Posterior cingulate gyrus (tissue), 11 donors: ENCODE measurements around the gene HTT-AS.

Experiments
- DNase-seq, 10 donors: peaks; one replicate each; pipeline versions ENCODE4 v3.0.0 to v3.0.0-alpha.2; 2020 to 2021; ENCODE audit warnings: mixed read lengths in 3 of 10
- intact Hi-C: fragments of 100-400 bp; cut with DNase I; formaldehyde crosslinking; loops from one replicate; pipeline ENCODE4 v1.15.1; 2023

Gene HTT-AS

DNA sequence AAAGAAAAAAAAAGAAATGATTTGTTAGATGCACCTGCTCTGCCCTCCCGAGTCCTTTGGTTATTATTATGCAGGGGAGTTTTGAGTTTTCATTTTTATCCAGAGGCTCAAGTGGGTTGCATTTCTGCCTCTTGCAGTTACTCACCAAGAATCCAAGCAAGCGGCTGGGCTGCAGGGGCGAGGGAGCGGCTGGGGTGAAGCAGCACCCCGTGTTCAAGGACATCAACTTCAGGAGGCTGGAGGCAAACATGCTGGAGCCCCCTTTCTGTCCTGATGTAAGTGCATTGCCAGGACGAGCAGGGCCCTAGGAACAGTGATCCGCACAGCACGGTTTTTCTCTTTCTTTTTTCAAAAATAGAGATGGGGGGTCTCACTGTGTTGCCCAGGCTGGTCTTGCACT, 39.1 kb downstream of the HTT-AS start:
- intact Hi-C loops = no loop called here
- DNase-seq = peak in 1 of 10 donors; percentile 55

DNA sequence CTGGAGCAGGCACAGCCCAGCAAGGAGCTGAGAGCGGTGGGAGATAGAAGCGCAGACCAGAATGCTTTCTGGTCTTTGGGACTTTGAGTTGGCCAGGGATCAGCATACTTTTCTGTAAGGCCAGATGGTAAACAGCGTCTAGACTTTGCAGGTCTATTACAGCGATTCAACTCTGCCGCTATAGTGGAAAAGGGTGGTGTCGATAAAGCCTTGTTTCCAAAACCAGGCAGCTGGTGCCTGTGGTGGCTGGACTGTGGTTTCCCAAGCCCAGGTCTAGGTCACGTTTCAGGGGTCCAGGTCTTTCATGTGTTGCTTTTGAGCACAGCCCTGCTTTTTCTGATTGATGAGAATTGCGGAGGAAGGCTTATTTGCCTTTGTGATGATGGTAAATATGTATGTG, 40.1 kb downstream of the HTT-AS start:
- DNase-seq = peak in 1 of 10 donors; percentile 25
- intact Hi-C loops = no loop called here

- intact Hi-C loops = no loop called here
- DNase-seq = peak in 1 of 10 donors; percentile 72
Observed at GRCh38 chr4:3031357-3032082, 42.8 kb downstream of the HTT-AS start.

DNA sequence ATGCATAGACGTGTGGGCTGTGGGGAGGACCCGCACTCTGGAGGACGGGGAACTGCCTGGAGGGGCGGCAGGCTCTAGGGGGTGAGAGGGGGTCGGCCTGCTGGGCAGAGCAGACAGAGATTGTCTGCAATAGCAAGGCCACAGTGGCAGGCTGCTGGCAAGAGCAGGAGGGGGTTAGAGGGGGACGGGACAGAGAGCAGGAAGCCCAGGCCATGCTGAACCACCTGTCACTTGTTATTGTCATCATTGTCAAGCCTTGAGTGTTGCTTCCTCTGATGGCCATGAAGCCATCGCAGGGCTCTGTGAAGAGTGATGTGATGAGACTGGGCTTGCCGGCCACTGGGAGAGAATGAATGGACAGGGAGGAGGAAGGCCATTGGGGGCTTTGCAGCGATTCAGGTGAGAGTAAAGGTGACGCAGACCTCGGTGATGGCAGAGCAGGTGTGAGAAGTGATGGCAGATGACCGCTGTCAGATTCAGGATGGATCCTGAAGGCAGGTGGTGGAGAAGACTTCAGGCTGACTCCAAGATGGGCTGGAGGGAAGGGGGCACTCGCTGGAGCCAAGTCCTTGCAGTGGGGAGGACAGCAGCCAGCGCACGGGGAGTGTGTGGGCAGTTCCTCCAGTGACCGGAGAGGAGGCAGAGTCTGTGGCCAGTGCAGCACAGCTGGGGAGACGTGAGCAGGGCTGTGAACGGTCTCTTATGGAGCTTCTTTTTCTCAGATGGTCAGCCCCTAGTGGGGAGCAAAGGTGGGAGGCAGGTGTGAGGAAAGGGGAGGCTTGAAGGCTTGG, 43.6 kb downstream of the HTT-AS start:
- intact Hi-C loops = no loop called here
- DNase-seq = peak in 1 of 10 donors; percentile 58

DNA sequence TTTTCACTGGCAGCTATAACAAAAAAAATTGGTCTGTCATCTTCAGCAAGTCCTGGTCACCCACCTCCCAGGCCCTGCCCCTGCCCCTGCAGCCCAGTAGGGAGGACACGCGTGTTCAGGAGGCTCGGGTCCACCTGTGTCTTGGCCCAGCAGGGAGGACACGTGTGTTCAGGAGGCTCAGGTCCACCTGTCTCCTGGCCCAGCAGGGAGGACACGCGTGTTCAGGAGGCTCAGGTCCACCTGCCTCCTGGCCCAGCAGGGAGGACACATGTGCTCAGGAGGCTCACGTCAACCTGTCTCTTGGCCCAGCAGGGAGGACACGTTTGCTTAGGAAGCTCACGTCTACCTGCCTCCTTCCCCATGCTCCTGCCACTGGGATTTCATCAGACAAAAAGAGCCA, 44.9 kb downstream of the HTT-AS start:
- intact Hi-C loops = no loop called here
- peak in 1 of 10 donors; percentile 53 for DNase-seq

- DNase-seq = no peak
- intact Hi-C loops = no loop called here
Observed at GRCh38 chr4:3026540-3026939, 47.8 kb downstream of the HTT-AS start.

- peak in 1 of 10 donors; percentile 26 for DNase-seq
- intact Hi-C loops = no loop called here
Observed at GRCh38 chr4:3025881-3026280, 48.5 kb downstream of the HTT-AS start.

DNA sequence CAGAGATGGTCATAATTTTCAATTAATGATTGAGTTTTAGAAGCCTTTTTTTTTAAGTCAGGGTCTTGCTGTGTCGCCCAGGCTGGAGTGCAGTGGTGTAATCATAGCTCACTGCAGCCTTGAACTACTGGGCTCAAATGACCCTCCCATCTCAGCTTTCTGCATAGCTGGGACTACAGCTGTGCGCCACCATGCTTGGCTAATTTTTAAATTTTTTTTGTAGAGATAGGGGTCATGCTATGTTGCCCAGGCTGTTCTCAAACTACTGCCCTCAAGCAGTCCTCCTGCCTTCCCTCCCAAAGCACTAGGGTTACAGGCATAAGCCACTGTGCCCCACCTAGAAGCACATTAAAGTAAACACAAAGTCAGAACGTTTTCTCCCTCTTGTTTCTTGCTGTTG, 51.7 kb downstream of the HTT-AS start:
- intact Hi-C loops = no loop called here
- no peak for DNase-seq

- peak in 1 of 10 donors; percentile 63 for DNase-seq
- intact Hi-C loops = no loop called here
Observed at GRCh38 chr4:3022112-3022511, 52.2 kb downstream of the HTT-AS start.

- intact Hi-C loops = no loop called here
- DNase-seq = no peak
Observed at GRCh38 chr4:3021627-3022026, 52.7 kb downstream of the HTT-AS start.

- DNase-seq = peak in 1 of 10 donors; percentile 64
- intact Hi-C loops = no loop called here
Observed at GRCh38 chr4:3021127-3021526, 53.2 kb downstream of the HTT-AS start.

DNA sequence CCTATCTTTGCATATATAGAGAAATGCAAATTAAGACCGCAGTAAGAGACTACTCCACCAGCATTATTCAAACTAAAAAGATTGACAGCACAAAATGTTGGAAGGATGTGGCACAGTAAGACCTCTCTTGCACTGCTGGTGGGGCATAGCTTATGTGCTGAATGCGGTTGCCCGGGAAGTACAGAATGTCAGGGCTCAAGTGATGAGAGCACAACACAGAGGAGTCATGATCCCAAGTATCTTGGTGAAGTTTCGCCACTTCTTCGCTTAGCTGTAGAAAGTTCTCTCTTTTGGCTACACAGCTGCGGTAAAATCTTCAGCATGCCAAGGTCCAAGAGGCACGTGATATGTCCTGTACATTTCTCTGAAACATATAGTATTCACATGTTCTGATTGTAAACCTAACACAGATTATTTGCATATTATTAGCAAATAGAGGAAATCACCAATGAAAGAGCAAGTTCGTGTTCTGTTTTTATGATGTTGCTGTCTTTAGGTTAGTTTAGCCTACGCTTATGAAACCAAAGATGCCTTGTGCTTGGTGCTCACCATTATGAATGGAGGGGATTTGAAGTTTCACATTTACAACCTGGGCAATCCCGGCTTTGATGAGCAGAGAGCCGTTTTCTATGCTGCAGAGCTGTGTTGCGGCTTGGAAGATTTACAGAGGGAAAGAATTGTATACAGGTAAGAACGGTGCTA, 55.0 kb downstream of the HTT-AS start:
- peak in 2 of 10 donors; percentile 24 to 30 for DNase-seq
- intact Hi-C loops = no loop called here

DNA sequence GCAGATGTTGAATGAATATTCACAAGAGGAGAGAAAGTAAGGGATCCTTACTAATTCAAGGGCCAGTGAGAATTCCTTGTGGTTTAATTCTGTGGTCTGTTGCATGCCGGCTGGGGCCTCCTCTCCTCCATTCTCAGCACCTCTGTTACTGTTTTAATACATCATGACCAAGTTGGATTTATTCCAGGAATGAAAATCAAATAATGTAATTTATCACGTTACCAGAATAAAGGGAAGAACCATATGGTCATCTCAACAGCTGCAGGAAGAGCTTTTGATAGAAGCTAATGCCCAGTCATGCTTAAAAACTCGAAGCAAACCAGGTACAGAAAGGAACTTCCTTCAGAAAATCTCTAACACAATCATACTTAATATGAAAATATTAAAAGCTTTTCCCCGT, 56.8 kb downstream of the HTT-AS start:
- intact Hi-C loops = no loop called here
- no peak for DNase-seq

GRCh38 chr4:3016961-3017360, 57.4 kb downstream of the HTT-AS start:
- intact Hi-C loops = no loop called here
- peak in 1 of 10 donors; percentile 37 for DNase-seq

DNA sequence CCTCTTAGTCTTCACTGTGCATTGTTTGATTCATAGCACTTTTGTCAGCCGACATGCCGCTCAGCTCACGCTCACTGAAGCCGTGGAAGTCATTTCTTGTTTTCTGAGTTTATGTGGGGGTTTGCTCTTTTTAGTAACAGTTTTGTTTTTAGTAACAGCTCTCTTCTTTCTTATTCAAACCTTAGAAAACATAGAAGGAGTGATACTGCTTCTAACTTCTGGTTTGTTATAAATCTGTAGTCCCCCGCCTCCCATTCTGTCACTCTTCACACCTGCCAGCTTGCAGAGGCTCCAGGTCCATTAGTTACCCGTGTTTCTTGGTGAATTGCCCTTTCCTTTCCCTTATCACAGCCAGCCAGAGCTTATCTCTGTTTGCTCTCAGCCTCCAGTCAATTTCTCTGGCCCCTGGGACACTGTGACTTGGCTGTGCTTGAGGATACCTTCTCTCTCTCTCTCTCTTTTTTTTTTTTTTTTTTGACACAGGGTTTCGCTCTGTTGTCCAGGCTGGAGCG, 60.4 kb downstream of the HTT-AS start:
- peak in 1 of 10 donors; percentile 2 for DNase-seq
- intact Hi-C loops = no loop called here
